SU-DHL-6 (cell line): ENCODE data around the gene OR6C70.
"Not testable (repeated sequence)": the region's sequence is repeated elsewhere in the genome, so short reads cannot be mapped to it uniquely, and the experiment has no call there.

ENCODE experiments used
- H2AFZ ChIP-seq: fragments of 200-600 bp; sonication (generic); 2 replicates; pipeline ENCODE4 v1.6.1; 2014; ENCODE audit warnings: low read depth, mild to moderate bottlenecking, moderate library complexity, mixed read lengths, antibody characterized with exemption, low read length; ENCODE audit not compliant: severe bottlenecking
- H3F3A ChIP-seq: fragments of 200-600 bp; shearing (Covaris generic); 2 replicates; pipeline ENCODE4 v1.6.0; 2016; ENCODE audit warnings: antibody characterized with exemption, mild to moderate bottlenecking; ENCODE audit not compliant: insufficient read depth
- H3K27ac ChIP-seq: fragments of 200-600 bp; sonication (generic); 2 replicates; pipeline ENCODE4 v1.5.1; 2016; ENCODE audit warnings: low read depth, mild to moderate bottlenecking, low read length, moderate library complexity, mixed read lengths
- H3K27me3 ChIP-seq: fragments of 200-600 bp; sonication (generic), shearing (Covaris generic); 2 replicates; pipeline ENCODE4 v1.6.0; 2014; ENCODE audit warnings: mild to moderate bottlenecking, low read length
- H3K36me3 ChIP-seq: fragments of 200-600 bp; sonication (generic); 2 replicates; pipeline ENCODE4 v1.6.1; 2014; ENCODE audit warnings: mild to moderate bottlenecking, low read length, mixed read lengths
- H3K4me2 ChIP-seq: fragments of 300-600, 200-600 bp; shearing (Covaris generic), sonication (generic); 2 replicates; pipeline ENCODE4 v1.6.0; 2014; ENCODE audit warnings: low read length, low read depth, mild to moderate bottlenecking; ENCODE audit not compliant: poor library complexity, severe bottlenecking
- H3K4me3 ChIP-seq: fragments of 200-600 bp; sonication (generic); 2 replicates; pipeline ENCODE4 v1.5.1; 2014; ENCODE audit warnings: antibody characterized with exemption, low read length, mild to moderate bottlenecking, mixed read lengths; ENCODE audit not compliant: insufficient read depth, poor library complexity, severe bottlenecking
- H3K79me2 ChIP-seq: fragments of 200-600 bp; sonication (generic); 2 replicates; pipeline ENCODE4 v1.6.1; 2014; ENCODE audit warnings: mild to moderate bottlenecking, low read length, moderate library complexity; ENCODE audit not compliant: insufficient read depth
- H3K9ac ChIP-seq: fragments of 200-600 bp; sonication (generic); 2 replicates; pipeline ENCODE4 v1.7.0; 2014; ENCODE audit warnings: mild to moderate bottlenecking, low read length
- H3K9me2 ChIP-seq: fragments of 200-600 bp; sonication (generic); replicated peaks from 2 replicates; pipeline ENCODE4 v1.6.1; 2014; ENCODE audit warnings: low read length; ENCODE audit not compliant: insufficient read depth
- H3K9me3 ChIP-seq: fragments of 200-600 bp; sonication (generic); 2 replicates; pipeline ENCODE4 v1.6.1; 2014; ENCODE audit warnings: low read length, mixed read lengths; ENCODE audit not compliant: insufficient read depth
- H4K20me1 ChIP-seq: fragments of 200-600 bp; sonication (generic); 2 replicates; pipeline ENCODE4 v1.6.1; 2014; ENCODE audit warnings: low read depth, mild to moderate bottlenecking, antibody characterized with exemption, low read length, moderate library complexity, mixed read lengths
- EZH2phosphoT487 ChIP-seq: fragments of 200-600 bp; sonication (generic), shearing (Covaris generic); conservative IDR thresholded peaks from 2 replicates; pipeline ENCODE4 v1.6.1; 2018; ENCODE audit warnings: mild to moderate bottlenecking, antibody characterized with exemption, low read length, moderate library complexity, mixed read lengths
- TF ChIP-seq, protein P1 (sequence below): fragments of 200-600 bp; sonication (generic); IDR thresholded peaks from one replicate; pipeline ENCODE4 v1.5.1; 2017; ENCODE audit warnings: antibody characterized with exemption, mild to moderate bottlenecking, low read length, moderate library complexity; ENCODE audit not compliant: insufficient read depth, poor library complexity, severe bottlenecking

Gene OR6C70

DNA sequence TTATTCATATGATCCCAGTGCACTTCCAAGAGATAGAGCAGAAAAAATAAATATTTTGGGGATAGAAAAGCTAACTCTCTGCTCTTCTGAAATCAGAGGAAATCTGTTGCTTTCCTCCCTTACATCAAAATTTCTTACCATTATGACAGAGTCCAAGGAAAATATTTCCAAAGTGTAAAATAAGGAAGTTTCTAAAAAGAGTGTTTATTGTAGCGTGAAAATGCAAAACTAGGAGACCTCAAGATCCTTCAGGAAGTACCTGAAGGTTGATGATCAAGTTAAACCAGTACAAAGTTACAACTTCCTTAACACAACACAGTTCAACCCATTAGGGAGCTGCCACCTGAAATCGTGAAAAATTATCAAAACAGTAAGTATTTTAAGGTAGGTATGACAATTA is 26.2 kb downstream of the OR6C70 start, which contains the start of gene OR6C2:
OR6C2 (plus strand) TSS at position 301 of the 400 bp plus-strand sequence. CDS start 8,138 bp downstream, outside the sequence.
- Histone ChIP-seq H3F3A (no peaks in the 10 kb centered on the region), H3K36me3 (no peaks in the 10 kb centered on the region), H4K20me1 (no peaks in the 10 kb centered on the region), H3K4me2 (no peak within 1 kb of the TSS), H3K9me3 (no peaks in the 10 kb centered on the region), H3K9ac (no peak within 1 kb of the TSS), H2AFZ (no peak within 1 kb of the TSS), H3K79me2 (no peaks in the 10 kb centered on the region), H3K27ac (no peak within 1 kb of the TSS), H3K4me3 (no peak within 1 kb of the TSS), H3K27me3 (no peaks in the 10 kb centered on the region), H3K9me2 (no peaks in the 10 kb centered on the region)
- TF ChIP-seq, protein P1, sequence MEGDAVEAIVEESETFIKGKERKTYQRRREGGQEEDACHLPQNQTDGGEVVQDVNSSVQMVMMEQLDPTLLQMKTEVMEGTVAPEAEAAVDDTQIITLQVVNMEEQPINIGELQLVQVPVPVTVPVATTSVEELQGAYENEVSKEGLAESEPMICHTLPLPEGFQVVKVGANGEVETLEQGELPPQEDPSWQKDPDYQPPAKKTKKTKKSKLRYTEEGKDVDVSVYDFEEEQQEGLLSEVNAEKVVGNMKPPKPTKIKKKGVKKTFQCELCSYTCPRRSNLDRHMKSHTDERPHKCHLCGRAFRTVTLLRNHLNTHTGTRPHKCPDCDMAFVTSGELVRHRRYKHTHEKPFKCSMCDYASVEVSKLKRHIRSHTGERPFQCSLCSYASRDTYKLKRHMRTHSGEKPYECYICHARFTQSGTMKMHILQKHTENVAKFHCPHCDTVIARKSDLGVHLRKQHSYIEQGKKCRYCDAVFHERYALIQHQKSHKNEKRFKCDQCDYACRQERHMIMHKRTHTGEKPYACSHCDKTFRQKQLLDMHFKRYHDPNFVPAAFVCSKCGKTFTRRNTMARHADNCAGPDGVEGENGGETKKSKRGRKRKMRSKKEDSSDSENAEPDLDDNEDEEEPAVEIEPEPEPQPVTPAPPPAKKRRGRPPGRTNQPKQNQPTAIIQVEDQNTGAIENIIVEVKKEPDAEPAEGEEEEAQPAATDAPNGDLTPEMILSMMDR, result no peak
- no peak for TF ChIP-seq EZH2phosphoT487

DNA sequence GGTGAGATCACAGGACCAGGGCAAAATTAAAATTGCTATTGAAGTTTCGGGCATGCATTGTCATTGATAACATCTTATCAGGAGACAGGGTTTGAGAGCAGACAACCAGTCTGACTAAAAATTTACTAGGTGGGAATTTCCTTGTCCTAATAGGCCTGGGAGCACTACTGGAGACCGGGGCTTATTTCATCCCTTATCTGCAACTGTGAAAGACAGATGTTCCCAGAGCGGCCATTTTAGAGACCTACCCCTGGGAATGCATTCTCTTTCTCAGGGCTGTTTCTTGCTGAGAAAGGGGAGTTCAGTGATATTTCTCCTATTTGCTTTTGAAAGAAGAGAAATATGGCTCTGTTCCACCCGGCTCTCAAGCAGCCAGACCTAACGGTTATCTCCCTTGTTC is 28.7 kb downstream of the OR6C70 start:
- H4K20me1 ChIP-seq, H3K4me2 ChIP-seq, H3K27me3 ChIP-seq, H3K36me3 ChIP-seq, H3K27ac ChIP-seq, H3K9ac ChIP-seq, H3K79me2 ChIP-seq, H3K4me3 ChIP-seq, H3K9me2 ChIP-seq, H2AFZ ChIP-seq, H3F3A ChIP-seq, H3K9me3 ChIP-seq: not testable (repeated sequence)

DNA sequence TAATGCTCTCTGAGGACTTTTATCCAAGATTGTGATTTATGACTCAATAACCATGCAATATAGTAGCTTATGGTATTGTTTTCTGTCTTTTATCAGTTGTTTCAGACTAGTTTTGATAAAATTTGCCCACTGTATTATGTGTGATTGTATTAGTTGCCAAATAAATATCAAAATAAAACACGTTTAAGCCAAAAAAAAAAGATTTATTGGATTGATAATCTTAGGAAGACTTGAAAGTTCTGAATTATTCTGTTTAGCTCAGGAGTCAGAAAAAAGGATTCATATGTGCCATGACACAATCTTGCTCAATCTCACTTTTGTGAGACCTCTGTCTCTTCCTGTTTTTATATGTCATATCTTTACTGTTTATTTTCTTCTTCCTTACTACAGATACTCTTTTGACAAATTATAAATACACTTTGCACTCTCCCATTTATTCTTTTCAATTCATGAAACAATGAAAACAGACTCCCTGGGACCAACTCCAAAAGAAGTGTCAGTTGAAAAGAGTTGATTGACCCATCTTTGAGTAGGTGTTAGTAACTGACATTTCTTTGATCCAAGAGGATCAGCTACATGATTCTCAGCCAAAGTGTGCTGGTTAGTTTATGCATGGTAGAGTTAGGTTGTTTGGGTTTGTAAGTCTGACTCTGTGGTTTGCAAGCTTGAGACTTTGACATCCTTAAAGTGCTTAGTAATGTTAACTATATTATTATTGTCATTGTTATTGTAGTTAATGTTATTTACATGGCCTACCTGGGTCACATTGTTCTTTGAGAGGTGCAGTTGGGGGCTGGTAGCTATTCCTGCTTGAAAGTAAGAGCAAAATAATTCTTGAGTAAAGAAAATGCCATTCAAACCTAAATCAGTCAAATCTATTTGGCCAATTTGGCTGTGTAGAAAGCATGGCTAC is 41.4 kb downstream of the OR6C70 start:
- Histone ChIP-seq H3K27ac (no peak overlapping the region), H3K4me3 (no peak overlapping the region)

DNA sequence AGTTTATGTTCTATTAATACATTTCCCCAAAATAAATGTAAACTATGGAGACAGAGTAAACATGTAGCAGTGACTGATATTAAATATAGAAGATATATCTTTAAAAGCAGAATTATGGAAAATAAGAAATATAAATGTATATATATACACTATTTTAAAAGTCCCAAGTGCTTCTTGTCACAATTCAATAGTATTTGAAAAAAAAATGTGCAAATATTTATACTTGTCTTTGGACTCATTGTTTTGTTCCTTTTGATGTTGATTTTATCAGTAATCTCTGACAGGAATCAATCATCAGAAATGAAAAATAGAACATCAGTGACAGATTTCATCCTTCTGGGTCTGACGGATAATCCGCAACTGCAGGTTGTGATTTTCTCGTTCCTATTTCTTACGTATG is 44.0 kb downstream of the OR6C70 start, which contains the start of gene OR6C76:
OR6C76 (plus strand) TSS at position 301 of the 400 bp plus-strand sequence; CDS start at position 301, 0 bp downstream.
- no peaks in the 10 kb centered on the region for H3K9me2 ChIP-seq
- no peak within 1 kb of the TSS for H3K4me3 ChIP-seq
- no peak within 1 kb of the TSS for H3K27ac ChIP-seq
- no peaks in the 10 kb centered on the region for H4K20me1 ChIP-seq
- H3K9ac ChIP-seq, result no peak within 1 kb of the TSS
- H3K4me2 ChIP-seq, result no peak within 1 kb of the TSS
- H3K9me3 ChIP-seq, result no peaks in the 10 kb centered on the region
- TF ChIP-seq EZH2phosphoT487, result no peak
- TF ChIP-seq, protein P1, result no peak
- no peaks in the 10 kb centered on the region for H3K36me3 ChIP-seq
- no peaks in the 10 kb centered on the region for H3K79me2 ChIP-seq
- no peaks in the 10 kb centered on the region for H3K27me3 ChIP-seq
- no peak within 1 kb of the TSS for H2AFZ ChIP-seq
- H3F3A ChIP-seq, result no peaks in the 10 kb centered on the region

More for the DNA sequence above, 41.4 kb downstream of the OR6C70 start:
- Histone ChIP-seq H3K9me3 (no peaks in the 10 kb centered on the region), H3K79me2 (no peaks in the 10 kb centered on the region), H3K36me3 (no peaks in the 10 kb centered on the region), H3K9me2 (no peaks in the 10 kb centered on the region), H4K20me1 (no peaks in the 10 kb centered on the region), H3F3A (no peaks in the 10 kb centered on the region), H3K9ac (no peak overlapping the region), H2AFZ (no peak overlapping the region), H3K4me2 (no peak overlapping the region), H3K27me3 (no peaks in the 10 kb centered on the region)
- TF ChIP-seq, protein P1, result no peak
- TF ChIP-seq EZH2phosphoT487, result no peak
